Activated T-cell treated with anti-CD3 and anti-CD28 coated beads, Interleukin-2, amount 50 U/mL, for 4 hours (primary cell): Measurements from ENCODE around the gene SF3A1. TPM values are rescaled to one million over a fixed set of nuclear protein-coding genes. Genes with fewer than 3 reads are reported as not detected.

Experiments
- ATAC-seq, 2 donors: fragments of 200-7000 bp; cut with Tn5 transposase; one replicate each; pipeline ENCODE4 v1.10.0; 2021
- DNase-seq: peaks from one replicate; pipeline ENCODE4 v3.0.0-alpha.2; 2020
- H3K27me3 Mint-ChIP-seq: one replicate; pipeline ENCODE4 v1.8.0; 2021; ENCODE audit warnings: low read depth, mixed read lengths
- H3K36me3 Mint-ChIP-seq: one replicate; pipeline ENCODE4 v1.8.0; 2022; ENCODE audit warnings: mixed read lengths; ENCODE audit not compliant: insufficient read depth
- H3K4me1 Mint-ChIP-seq: one replicate; pipeline ENCODE4 v1.8.0; 2021; ENCODE audit warnings: low read depth, mixed read lengths
- H3K4me3 Mint-ChIP-seq: one replicate; pipeline ENCODE4 v1.8.0; 2021; ENCODE audit warnings: mild to moderate bottlenecking, moderate library complexity, mixed read lengths
- H3K9me3 Mint-ChIP-seq: one replicate; pipeline ENCODE4 v1.8.0; 2021; ENCODE audit warnings: mixed read lengths
- total RNA-seq, 3 donors: library from RNA; stranded (reverse); gene quantifications; one replicate each; pipeline ENCODE4 v1.2.1, GENCODE V29; 2021

Gene SF3A1
- total RNA-seq, 3 donors from 2014 or later = 315 to 335 (median 324) TPM

DNA sequence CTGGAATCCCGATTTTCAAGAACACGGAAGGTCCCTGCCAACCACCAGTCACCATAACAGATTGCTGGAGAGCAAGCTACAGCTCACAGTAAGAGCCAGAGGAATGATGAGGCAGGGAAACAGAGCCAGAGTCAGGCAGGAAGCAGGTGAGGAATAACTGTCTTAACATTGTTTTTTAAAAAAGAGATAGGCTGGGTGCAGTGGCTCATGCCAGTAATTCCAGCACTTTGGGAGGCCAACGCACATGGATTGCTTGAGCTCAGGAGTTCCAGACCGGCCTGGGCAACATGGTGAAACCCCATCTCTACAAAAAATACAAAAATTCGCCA, 53.9 kb downstream of the SF3A1 start:
- Mint-ChIP-seq H3K9me3 (no peaks in the 10 kb centered on the region), H3K36me3 (peaks cover 16% of the 10 kb centered on the region), H3K4me1 (peaks cover 90% of the 10 kb centered on the region), H3K4me3 (peak overlapping the region; percentile 43), H3K27me3 (no peaks in the 10 kb centered on the region)
- no peak for ATAC-seq
- no peak for DNase-seq

DNA sequence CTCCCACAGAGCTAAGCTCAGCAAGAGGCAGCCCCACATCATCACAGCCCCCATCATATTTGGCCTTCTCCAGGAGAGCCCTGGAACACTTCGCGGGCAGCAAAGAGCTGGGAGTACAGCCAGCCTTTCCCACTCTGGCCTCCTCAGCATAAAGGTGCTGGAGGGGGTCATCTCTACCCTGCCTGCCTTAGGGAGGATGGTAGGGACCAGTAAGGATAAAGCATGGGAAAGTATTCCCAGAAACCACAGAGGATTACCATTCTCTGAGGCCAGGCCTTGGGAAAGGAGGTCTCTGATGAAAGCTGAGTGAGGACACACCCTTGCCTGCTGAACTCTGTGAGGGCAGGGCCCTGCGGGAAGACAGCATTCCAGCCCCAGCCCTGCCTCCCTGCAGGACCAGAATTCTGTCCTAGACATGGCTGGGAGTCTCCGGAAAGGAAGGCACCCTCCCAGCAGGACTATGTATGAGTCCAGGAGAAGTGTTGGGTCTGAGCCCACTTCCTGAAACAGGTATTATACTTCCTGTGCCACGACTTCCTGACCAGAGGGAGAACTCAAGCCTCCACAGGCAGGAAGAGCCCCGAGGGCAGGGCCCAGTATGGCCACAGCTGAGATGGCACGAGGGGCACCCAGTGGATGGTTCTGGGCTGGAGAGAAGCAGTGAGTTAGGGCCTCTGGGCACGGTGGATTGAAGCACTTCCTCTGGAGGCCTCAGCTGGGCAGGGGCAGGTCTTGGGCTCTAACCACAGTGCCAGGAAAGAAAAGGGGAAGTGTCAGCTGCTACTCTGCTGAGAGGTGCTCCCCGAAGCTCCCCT, 54.5 kb downstream of the SF3A1 start:
- peaks cover 90% of the 10 kb centered on the region for H3K4me1 Mint-ChIP-seq
- ATAC-seq (no peak), DNase-seq (no peak)
- H3K36me3 Mint-ChIP-seq = peaks cover 19% of the 10 kb centered on the region
- H3K4me3 Mint-ChIP-seq = peak overlapping the region; percentile 43
- H3K27me3 Mint-ChIP-seq = no peaks in the 10 kb centered on the region
- no peaks in the 10 kb centered on the region for H3K9me3 Mint-ChIP-seq

DNA sequence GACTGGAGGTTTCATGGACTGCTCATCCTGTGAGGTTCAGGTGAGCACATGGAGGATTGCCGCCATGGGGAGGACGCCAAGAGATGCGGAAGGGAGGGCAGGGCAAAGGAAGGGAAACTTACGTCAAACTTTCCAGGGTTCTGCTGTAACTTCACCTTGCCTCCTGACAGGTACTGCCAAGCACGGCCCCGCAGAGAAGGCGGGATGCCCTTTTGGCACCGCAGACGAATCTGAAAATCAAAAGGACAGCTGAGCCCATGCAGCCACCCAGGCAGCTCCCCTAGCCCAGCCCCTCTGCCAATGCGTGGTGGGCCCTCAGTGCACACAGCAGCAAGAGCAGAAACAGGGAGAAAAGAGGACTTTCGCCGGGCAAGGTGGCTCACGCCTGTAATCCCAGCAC, 57.4 kb downstream of the SF3A1 start:
- ATAC-seq = no peak

DNA sequence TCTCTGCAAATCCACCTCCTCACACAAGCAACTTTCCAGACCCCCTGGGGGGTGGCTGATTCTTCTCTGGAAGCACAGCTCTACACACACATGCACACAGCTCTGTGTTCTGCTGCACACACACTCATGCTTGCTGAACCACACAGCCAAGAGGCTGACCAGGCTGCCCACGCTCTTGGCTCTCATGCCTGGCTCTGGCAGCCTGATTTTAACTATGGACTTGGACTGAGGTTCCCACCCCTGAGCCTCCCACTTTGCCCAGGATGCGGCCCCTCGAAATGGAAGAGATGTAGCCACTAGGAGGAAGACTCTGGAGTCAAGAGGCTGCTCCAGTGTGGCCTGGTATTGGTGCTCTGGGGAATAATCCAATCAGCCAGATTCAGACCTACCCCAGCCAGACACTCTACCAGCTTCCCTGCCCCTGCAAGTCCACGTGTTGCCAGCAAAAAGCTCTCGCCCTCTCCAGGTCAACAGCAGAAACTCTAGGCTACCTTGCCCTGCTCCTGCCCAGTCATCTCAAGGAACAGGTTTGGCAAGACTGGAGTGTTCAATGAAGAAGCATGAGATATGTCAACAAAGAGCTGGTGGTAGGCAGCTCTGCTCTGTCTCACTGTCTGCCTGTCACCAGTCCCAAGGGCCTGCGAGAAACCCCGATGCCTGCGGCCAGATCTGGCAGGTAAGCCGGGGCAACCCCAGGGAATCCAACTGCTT, 58.5 kb downstream of the SF3A1 start:
- peaks cover 71% of the 10 kb centered on the region for H3K4me1 Mint-ChIP-seq
- no peaks in the 10 kb centered on the region for H3K27me3 Mint-ChIP-seq
- H3K9me3 Mint-ChIP-seq = no peaks in the 10 kb centered on the region
- peaks cover 27% of the 10 kb centered on the region for H3K36me3 Mint-ChIP-seq
- ATAC-seq (no peak), DNase-seq (no peak)
- H3K4me3 Mint-ChIP-seq = no peak overlapping the region

More for the DNA sequence above, 57.4 kb downstream of the SF3A1 start:
- Mint-ChIP-seq H3K4me1 (peaks cover 81% of the 10 kb centered on the region), H3K9me3 (no peaks in the 10 kb centered on the region), H3K27me3 (no peaks in the 10 kb centered on the region), H3K4me3 (no peak overlapping the region), H3K36me3 (peaks cover 23% of the 10 kb centered on the region)
- DNase-seq = no peak

DNA sequence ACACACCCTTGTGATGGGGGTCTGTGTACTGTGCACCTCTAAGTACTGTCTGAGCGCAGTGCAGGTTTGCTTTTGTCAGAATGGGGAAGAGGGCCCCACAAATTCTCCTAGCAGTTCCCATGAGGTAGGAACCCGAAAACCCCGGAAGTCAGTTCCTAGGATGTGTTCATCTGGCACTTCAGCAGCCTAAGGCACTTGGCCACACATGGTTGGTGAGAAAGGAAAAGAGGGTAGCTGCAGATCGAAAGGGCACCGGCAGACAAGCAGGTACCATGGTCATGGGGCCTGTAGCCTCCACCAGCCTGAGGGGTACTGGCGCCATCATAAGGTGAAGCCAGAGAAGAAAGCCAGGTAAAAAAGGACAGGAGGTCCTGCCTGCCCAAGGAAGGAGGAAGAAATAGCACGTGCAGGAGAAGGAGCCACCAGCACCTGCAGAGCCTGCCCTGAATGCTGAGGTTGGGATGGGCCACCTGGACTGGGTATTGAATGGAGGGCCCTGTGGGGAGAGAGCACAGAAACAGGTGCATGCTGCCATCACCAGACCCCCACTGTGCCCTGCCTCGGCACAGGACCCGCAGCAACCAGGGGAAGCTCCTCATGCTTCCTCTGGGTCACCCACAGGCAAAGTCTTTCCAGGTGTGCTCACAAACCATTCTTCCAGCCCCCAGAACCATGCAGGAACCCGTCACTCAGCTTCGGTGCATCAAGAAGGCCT, 59.3 kb downstream of the SF3A1 start:
- H3K36me3 Mint-ChIP-seq = peaks cover 27% of the 10 kb centered on the region
- H3K4me3 Mint-ChIP-seq = peak overlapping the region; percentile 19
- ATAC-seq (no peak), DNase-seq (no peak)
- H3K9me3 Mint-ChIP-seq = no peaks in the 10 kb centered on the region
- peaks cover 64% of the 10 kb centered on the region for H3K4me1 Mint-ChIP-seq
- H3K27me3 Mint-ChIP-seq = no peaks in the 10 kb centered on the region

DNA sequence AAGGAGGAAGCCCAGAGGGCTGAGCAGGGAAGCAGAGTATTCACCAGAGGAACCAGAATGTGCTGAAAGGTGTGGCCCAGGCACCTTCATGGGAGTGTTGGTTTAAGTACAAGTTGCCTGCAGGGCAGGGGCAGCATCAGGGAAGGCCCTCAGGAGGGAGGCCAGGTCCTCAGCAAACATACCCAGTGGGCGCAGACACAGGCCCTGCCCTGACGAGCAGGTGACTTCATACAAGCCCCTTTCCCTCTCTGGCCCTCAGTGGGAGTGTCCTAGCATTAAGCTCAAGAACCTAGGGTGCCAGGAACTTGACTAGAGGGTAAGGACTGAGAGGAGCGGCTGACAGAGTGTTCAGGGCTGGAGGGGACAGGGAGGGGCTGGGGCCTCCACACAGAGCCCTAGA, 59.9 kb downstream of the SF3A1 start:
- DNase-seq (no peak), ATAC-seq (peak; percentile 11 to 44)
- Mint-ChIP-seq H3K36me3 (peaks cover 27% of the 10 kb centered on the region), H3K9me3 (no peaks in the 10 kb centered on the region), H3K4me1 (peaks cover 58% of the 10 kb centered on the region), H3K27me3 (no peaks in the 10 kb centered on the region), H3K4me3 (no peak overlapping the region)

DNA sequence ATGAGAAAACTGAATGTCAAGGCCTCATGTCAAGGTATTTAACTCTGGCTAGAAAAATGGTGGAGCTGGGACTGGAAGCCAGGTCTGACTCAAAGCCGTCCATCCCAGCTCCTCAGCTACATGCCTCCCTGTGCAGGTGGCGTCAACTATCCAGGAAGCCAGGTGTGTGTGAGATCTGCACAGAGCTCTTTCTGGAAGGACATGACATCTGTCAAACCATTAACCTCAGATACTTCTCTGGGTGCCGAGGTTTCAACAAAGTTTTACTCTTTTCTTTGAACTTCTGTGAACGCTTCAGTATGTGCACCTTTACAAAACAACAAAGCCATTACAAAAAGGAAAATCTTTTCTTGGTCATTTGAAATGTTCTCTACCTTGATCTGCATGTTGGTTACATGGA, 60.4 kb downstream of the SF3A1 start:
- Mint-ChIP-seq H3K27me3 (no peaks in the 10 kb centered on the region), H3K4me3 (no peak overlapping the region), H3K36me3 (peaks cover 27% of the 10 kb centered on the region), H3K9me3 (no peaks in the 10 kb centered on the region), H3K4me1 (peaks cover 56% of the 10 kb centered on the region)
- no peak for DNase-seq
- ATAC-seq = peak in 1 of 2 donors; percentile 13

DNA sequence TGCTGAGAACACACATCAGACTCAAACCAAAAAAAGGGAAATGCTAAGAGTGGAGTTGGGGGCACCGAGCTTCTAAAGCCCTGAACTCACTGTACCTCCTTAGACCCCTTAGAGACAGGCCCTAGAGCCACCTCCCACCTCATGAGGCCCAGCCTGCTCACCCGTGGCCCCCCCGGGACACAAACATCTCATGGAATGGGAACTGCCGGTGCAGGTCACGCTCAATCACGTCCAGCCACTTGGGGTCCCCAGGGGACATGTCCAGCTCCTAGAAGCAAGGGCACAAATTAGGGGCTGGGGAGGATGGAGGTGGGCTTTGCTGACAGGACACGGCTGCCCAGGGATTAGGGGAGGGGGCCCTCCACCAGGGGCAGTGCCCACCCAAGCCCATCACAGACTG, 61.1 kb downstream of the SF3A1 start:
- ATAC-seq (no peak), DNase-seq (no peak)
- Mint-ChIP-seq H3K27me3 (no peaks in the 10 kb centered on the region), H3K36me3 (peaks cover 25% of the 10 kb centered on the region), H3K9me3 (no peaks in the 10 kb centered on the region), H3K4me1 (peaks cover 50% of the 10 kb centered on the region), H3K4me3 (no peak overlapping the region)

DNA sequence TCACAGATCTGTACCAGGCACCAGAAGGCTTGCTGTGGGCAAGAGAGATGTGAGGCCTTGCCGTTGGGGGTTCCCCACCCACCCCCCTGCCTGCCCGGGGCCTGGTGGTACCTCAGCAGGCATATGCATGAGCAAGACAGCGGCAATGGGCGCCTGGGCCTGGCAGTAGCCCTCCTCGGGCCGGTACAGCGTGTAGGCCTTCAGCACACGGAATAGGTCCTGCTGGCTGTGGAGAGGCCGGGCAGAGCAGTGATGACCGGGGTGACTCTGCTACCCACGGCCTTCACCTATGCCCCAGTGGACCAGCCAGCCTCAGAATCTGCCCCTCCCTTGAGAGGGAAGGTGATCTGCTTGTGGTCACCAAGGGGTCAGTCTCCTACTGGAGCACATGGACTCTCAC, 61.9 kb downstream of the SF3A1 start:
- no peak for ATAC-seq
- no peak for DNase-seq
- peaks cover 56% of the 10 kb centered on the region for H3K4me1 Mint-ChIP-seq
- no peaks in the 10 kb centered on the region for H3K27me3 Mint-ChIP-seq
- H3K9me3 Mint-ChIP-seq = no peaks in the 10 kb centered on the region
- H3K4me3 Mint-ChIP-seq = no peak overlapping the region
- peaks cover 23% of the 10 kb centered on the region for H3K36me3 Mint-ChIP-seq

DNA sequence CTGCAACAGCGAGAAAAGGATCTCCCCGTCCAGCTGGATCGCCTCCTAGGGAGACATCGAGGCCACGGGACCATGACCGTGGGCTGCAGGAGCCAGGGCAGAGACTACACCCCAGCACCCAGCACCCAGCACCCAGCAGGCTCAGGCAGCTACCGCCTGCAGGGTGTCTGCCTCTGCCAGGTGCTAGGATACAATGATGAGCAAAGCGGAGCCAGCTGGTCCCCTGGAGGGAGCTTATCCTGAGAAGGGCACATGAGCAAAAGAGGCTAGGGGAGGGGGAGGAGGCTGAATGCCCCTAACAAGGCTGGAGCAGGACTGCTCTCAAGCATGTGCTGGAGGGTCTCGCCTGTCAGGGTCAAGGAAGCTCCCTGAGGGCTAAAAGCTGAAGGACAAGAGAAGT, 62.6 kb downstream of the SF3A1 start:
- H3K4me3 Mint-ChIP-seq = no peak overlapping the region
- H3K9me3 Mint-ChIP-seq = no peaks in the 10 kb centered on the region
- H3K36me3 Mint-ChIP-seq = peaks cover 20% of the 10 kb centered on the region
- peaks cover 55% of the 10 kb centered on the region for H3K4me1 Mint-ChIP-seq
- DNase-seq = no peak
- no peaks in the 10 kb centered on the region for H3K27me3 Mint-ChIP-seq
- ATAC-seq = no peak

DNA sequence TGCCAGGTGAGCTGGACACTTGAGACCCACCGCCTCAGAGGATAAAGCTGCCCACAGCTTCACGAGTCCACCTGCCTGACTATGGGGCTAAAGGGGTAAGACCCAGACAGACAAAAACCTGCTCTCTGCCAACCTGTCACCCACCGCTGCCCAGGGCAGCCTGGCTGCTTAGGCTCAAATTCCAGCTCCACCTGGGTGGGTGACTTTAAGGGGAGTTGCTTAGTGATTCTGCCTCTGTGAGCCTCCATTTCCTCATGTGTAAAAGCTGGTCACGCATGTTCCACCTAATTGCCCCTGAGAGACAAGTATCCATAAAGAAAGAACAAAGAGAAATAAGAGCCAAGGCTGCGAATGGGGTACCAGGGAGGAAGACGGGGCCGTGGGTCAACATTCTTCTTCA, 63.7 kb downstream of the SF3A1 start:
- Mint-ChIP-seq H3K27me3 (no peaks in the 10 kb centered on the region), H3K9me3 (no peaks in the 10 kb centered on the region), H3K4me3 (no peak overlapping the region), H3K4me1 (peaks cover 49% of the 10 kb centered on the region), H3K36me3 (peaks cover 19% of the 10 kb centered on the region)
- DNase-seq (no peak), ATAC-seq (no peak)

DNA sequence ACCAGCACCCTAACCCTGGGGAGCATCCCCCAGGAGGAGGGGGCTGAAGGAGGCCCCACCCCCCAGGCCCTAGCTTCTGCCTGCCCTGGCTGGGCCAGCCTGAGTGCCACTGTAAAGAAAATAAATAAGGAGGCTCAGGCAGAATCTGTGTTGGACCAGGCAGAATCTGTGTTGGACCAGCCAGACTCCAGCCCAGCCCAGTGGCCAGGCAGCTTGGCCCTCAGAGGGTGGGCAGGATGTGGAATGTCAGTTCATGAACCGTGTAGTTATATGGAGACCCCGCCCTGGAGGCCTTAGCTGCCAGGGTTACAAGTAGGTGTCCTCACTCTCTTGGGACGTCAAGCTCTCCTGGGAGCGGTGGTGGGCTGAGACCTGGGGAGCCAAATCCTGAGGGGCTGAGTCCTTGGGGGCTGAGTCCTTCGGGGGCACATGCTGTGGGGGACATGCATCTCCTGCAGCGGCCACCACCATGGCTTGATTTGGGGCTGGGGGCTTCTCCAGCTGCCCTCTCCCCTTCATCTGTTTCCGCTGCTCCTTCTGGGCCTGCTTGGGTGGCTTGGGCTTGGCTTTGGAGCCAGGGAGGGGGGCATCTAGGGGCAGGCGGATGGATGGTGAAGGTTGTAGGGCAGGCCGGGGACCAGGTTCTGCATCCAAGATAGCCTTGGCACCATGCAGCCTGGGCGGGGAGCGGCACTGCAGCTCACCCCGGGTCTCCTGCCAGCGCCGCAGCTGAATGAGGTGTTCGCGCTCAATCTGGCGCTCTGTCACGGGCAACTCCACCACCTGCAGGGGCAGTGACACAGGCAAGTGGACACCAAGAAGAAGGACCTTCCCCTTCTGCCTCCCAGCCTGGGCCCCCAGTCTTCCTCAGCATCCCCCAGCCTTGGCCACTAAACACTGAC, 64.4 kb downstream of the SF3A1 start:
- Mint-ChIP-seq H3K4me1 (peaks cover 47% of the 10 kb centered on the region), H3K4me3 (no peak overlapping the region), H3K27me3 (no peaks in the 10 kb centered on the region)

DNA sequence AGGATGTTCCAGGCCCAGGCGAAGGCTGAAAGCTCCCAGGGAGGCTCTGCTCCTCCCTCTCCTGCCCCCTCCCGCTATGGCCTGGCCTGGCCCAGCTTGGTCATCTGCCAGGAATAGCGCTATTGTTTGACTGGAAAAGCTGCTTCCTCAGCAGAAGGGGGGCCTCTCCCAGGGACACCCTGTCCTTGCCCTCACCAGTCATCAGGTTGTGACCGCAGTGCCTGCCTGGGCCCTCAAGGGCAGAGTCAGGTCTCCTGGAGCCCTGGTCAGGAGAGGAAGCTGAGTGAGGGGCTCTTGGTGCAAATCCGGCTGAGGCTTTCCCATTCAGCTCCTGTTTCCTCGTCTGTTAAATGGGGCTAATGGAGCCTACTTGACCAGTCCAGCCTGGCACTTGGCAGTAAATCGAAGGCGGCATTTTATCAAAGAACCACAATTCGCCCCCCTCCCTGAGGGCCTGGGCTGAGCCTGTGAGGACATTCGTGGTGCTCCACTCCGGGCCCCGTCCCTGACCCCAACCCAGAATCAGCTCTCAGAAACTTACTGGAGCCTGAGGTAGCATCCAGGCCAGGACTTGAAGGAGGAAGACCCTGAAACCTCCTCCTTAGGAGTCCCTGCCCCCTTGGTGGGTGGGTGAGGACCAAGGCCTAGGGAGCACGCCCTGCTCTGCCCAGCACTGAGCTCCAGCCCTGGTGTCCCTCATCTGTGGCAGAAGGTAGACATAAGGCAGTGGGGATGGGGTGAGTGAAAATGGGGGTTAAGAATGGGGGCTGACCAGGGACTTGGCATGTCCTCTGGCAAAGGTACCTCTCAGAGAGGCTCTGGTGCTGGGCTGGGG, 65.4 kb downstream of the SF3A1 start:
- ATAC-seq (no peak), DNase-seq (no peak)
- Mint-ChIP-seq H3K27me3 (no peaks in the 10 kb centered on the region), H3K4me3 (no peak overlapping the region), H3K36me3 (peaks cover 13% of the 10 kb centered on the region), H3K4me1 (peaks cover 41% of the 10 kb centered on the region), H3K9me3 (no peaks in the 10 kb centered on the region)

More for the DNA sequence above, 64.4 kb downstream of the SF3A1 start:
- ATAC-seq (no peak), DNase-seq (no peak)
- no peaks in the 10 kb centered on the region for H3K9me3 Mint-ChIP-seq
- H3K36me3 Mint-ChIP-seq = peaks cover 18% of the 10 kb centered on the region
